GM12801 (cell line): Measurements from ENCODE around the gene SLC29A4.

ENCODE experiments used
- CTCF ChIP-seq: IDR thresholded peaks from one replicate; pipeline ENCODE4 v1.5.1; 2011; ENCODE audit warnings: control low read depth; ENCODE audit not compliant: insufficient read length; ENCODE audit errors: extremely low read depth

The SLC29A4 gene

GRCh38 chr7:5294169-5294987 is 11.6 kb downstream of the SLC29A4 start:
- no peak for TF ChIP-seq CTCF

- TF ChIP-seq CTCF: no peak
Measured at GRCh38 chr7:5295039-5296014, 12.6 kb downstream of the SLC29A4 start.

GRCh38 chr7:5296015-5296610 is 13.4 kb downstream of the SLC29A4 start:
- no peak for TF ChIP-seq CTCF

- no peak for TF ChIP-seq CTCF
Measured at GRCh38 chr7:5296611-5297226, 14.0 kb downstream of the SLC29A4 start.

- TF ChIP-seq CTCF: no peak
Measured at GRCh38 chr7:5300366-5300765, 17.6 kb downstream of the SLC29A4 start.

GRCh38 chr7:5302577-5302976 is 19.8 kb downstream of the SLC29A4 start:
- no peak for TF ChIP-seq CTCF
